HCT116 (cell line): ENCODE data around the gene EIF3L.

Experiments used
- CEBPB ChIP-seq: IDR thresholded peaks from 2 replicates; pipeline ENCODE4 v1.6.1; 2012; ENCODE audit warnings: low read depth
- CTCF ChIP-seq, 3 experiments: fragments of 200-600 bp in 1 of 3; sonication (generic) in 1 of 3; IDR thresholded peaks in 2 of 3; conservative IDR thresholded peaks in 1 of 3; 2 replicates each; pipeline ENCODE4 v1.5.1; 2012 to 2017; ENCODE audit warnings: low read depth in 2 of 3, low read length in 2 of 3, antibody characterized with exemption in 1 of 3, borderline replicate concordance in 1 of 3, control low read depth in 1 of 3, mild to moderate bottlenecking in 1 of 3, mixed read lengths in 1 of 3, mixed run types in 1 of 3, moderate library complexity in 1 of 3; ENCODE audit not compliant: insufficient read depth in 1 of 3
- EZH2phosphoT487 ChIP-seq: fragments of 200-600 bp; IDR thresholded peaks from 2 replicates; pipeline ENCODE4 v1.6.1; 2018; ENCODE audit warnings: antibody characterized with exemption, borderline replicate concordance
- FOSL1 ChIP-seq: IDR thresholded peaks from 2 replicates; pipeline ENCODE4 v1.6.1; 2012; ENCODE audit warnings: low read depth
- MAX ChIP-seq: IDR thresholded peaks from 2 replicates; pipeline ENCODE4 v1.6.1; 2012
- POLR2A ChIP-seq: IDR thresholded peaks from 2 replicates; pipeline ENCODE4 v1.7.0; 2011; ENCODE audit warnings: borderline replicate concordance; ENCODE audit not compliant: insufficient read depth, insufficient read length; ENCODE audit errors: extremely low read depth
- SIN3A ChIP-seq: IDR thresholded peaks from 2 replicates; pipeline ENCODE4 v1.6.1; 2012; ENCODE audit warnings: low read depth
- SRF ChIP-seq: IDR thresholded peaks from 2 replicates; pipeline ENCODE4 v1.6.1; 2012; ENCODE audit warnings: low read depth

- TF ChIP-seq CTCF (IDR thresholded peaks at IDR 0.05 in 2 of 3, conservative IDR thresholded peaks at IDR 0.05 in 1 of 3; ENCODE audit: borderline replicate concordance in 1 of 3, insufficient read depth in 1 of 3, low read depth in 2 of 3, low read length in 2 of 3) (no peak), POLR2A (no peak), SIN3A (no peak), FOSL1 (no peak), MAX (no peak), EZH2phosphoT487 (no peak), SRF (no peak), CEBPB (no peak)
Observed at GRCh38 chr22:37925330-37925729, 76.1 kb downstream of the EIF3L start.
